Duodenal mucosa (tissue), 2 donors: ENCODE measurements around the gene MZT2A.
"Not testable (repeated sequence)": the region's sequence is repeated elsewhere in the genome, so short reads cannot be mapped to it uniquely, and the experiment has no call there.

Experiments
- H3K27ac ChIP-seq: one replicate; pipeline ENCODE4 v1.7.0; 2013; ENCODE audit warnings: low read depth, low read length
- H3K27me3 ChIP-seq, 2 donors: one replicate each; pipeline ENCODE4 v1.7.0; 2013; ENCODE audit warnings: low read length in 2 of 2, control low read depth in 1 of 2; ENCODE audit not compliant: insufficient read depth in 2 of 2, control insufficient read depth in 1 of 2
- H3K36me3 ChIP-seq, 2 donors: one replicate each; pipeline ENCODE4 v1.7.0; 2013; ENCODE audit warnings: low read length in 2 of 2, control low read depth in 1 of 2; ENCODE audit not compliant: insufficient read depth in 2 of 2, control insufficient read depth in 1 of 2
- H3K4me1 ChIP-seq, 2 donors: one replicate each; pipeline ENCODE4 v1.7.0; 2013; ENCODE audit warnings: low read length in 2 of 2, control low read depth in 1 of 2; ENCODE audit not compliant: insufficient read depth in 2 of 2, control insufficient read depth in 1 of 2
- H3K4me3 ChIP-seq, 2 donors: one replicate each; pipeline ENCODE4 v1.7.0; 2013; ENCODE audit warnings: low read length in 2 of 2, low read depth in 1 of 2
- H3K9ac ChIP-seq, 2 donors: one replicate each; pipeline ENCODE4 v1.7.0; 2013; ENCODE audit warnings: low read length in 2 of 2, low read depth in 1 of 2
- H3K9me3 ChIP-seq, 2 donors: one replicate each; pipeline ENCODE4 v1.7.0; 2013; ENCODE audit warnings: low read length in 2 of 2, control low read depth in 1 of 2; ENCODE audit not compliant: control insufficient read depth in 1 of 2

MZT2A gene

DNA sequence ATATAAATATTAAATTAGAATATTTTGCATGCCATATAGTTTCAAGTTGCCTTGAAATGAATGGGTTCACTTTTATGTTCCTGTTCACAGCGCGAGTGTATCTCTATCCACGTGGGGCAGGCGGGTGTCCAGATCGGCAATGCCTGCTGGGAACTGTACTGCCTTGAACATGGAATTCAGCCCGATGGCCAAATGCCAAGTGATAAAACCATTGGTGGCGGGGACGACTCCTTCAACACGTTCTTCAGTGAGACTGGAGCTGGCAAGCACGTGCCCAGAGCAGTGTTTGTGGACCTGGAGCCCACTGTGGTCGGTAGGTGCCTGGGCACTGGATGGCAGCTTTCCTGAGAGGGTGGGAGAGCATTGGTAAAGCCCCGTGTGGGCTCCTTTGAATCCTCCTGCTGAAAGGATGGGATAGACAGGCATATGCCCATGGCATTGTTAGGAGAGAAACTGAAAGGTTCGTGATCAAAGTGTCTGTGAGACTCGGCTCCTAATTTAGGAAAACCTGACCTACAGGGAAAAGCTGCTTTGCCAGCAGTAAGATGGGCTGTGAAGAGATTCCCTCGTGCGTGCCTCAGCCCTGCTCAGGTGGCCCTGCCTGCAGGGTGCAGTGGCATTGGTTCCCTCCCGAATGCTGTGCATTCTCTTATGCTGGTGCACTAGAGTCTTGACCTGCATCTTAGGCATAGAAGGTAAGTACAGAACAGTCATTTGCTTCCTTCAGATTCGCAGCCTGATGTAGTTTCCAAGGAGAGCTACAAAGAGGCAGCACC, 13.9 kb downstream of the MZT2A start:
- H3K4me1 ChIP-seq, H3K9me3 ChIP-seq, H3K9ac ChIP-seq, H3K36me3 ChIP-seq, H3K27me3 ChIP-seq, H3K4me3 ChIP-seq, H3K27ac ChIP-seq: not testable (repeated sequence)

DNA sequence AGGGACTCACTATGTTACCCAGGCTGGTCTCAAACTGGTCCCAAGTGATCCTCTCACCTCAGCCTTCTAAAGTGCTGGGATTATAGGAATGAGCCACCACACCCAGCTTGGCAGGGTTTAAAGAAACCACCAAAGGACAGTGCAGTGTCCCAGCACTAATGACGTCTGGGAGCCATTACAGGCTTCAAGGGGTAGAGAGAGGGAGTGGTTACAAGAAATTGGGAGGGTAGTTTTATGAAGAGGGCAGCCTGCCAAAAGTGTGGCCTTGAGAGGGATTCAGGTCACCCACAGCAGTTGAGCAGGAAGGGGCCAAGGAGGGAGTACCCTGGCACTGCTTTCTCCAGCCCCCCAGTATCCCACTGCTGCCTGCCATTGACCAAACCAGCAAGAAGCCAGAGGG, 15.0 kb downstream of the MZT2A start:
- H3K4me1 ChIP-seq, H3K36me3 ChIP-seq, H3K4me3 ChIP-seq, H3K9me3 ChIP-seq, H3K9ac ChIP-seq, H3K27me3 ChIP-seq, H3K27ac ChIP-seq: not testable (repeated sequence)

DNA sequence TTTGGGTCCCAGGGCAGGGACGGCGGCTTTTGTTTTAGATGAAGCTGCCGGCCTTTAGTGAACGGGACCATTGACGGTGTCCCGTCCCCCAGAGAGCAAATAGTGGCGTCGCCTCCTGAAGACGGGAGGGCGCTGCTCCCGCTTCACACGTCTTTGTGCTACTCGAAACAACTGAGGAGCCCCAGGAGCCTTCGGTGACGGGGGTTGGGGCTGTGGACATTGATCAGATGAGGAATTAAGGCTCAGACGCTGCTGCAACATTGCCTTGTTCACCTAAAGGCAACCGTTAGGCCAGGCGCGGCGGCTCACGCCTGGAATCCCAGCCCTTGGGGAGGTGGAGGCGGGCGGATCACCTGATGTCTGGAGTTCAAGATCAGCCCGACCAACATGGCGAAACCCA, 15.8 kb downstream of the MZT2A start:
- H3K27me3 ChIP-seq, H3K36me3 ChIP-seq, H3K27ac ChIP-seq, H3K4me3 ChIP-seq, H3K9ac ChIP-seq, H3K9me3 ChIP-seq, H3K4me1 ChIP-seq: not testable (repeated sequence)

- no peaks in the 10 kb centered on the region for H3K27me3 ChIP-seq
- no peaks in the 10 kb centered on the region for H3K36me3 ChIP-seq
- H3K9ac ChIP-seq: no peak within 1 kb of the TSS
- no peak within 1 kb of the TSS for H3K27ac ChIP-seq
- no peaks in the 10 kb centered on the region for H3K9me3 ChIP-seq
- no peaks in the 10 kb centered on the region for H3K4me1 ChIP-seq
- no peak within 1 kb of the TSS for H3K4me3 ChIP-seq
These were observed 16.4 kb downstream of the MZT2A start, which contains the start of gene TUBA3D for GRCh38 chr2:131475831-131476230. Gene TUBA3D (plus strand): TSS chr2:131476119. CDS start chr2:131476200, 81 bp downstream.

DNA sequence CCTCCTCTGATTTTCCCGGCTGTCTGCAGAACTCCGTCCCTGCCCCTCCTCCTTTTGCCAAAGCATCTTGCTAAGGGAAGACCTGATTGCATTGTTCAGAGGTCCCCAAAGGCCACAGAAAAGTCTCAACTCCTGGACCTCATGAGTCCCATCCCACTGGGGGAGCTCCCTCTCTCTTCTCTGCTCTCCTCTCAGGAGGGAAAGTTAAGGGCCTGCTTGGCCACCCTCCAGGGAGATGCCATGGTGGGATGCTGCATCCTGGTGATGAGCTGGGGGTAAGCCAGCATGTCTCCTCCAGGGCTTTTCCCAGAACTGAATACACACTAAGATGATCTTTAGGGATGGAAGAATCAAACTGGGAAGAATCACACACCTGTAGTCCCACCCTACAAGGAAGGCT, 18.9 kb downstream of the MZT2A start:
- not testable (repeated sequence) for H3K9ac ChIP-seq, H3K36me3 ChIP-seq, H3K4me3 ChIP-seq, H3K4me1 ChIP-seq, H3K9me3 ChIP-seq, H3K27ac ChIP-seq, H3K27me3 ChIP-seq

GRCh38 chr2:131471624-131472023, 20.6 kb downstream of the MZT2A start:
- H3K9me3 ChIP-seq, H3K27ac ChIP-seq, H3K36me3 ChIP-seq, H3K9ac ChIP-seq, H3K27me3 ChIP-seq, H3K4me1 ChIP-seq, H3K4me3 ChIP-seq: not testable (repeated sequence)

DNA sequence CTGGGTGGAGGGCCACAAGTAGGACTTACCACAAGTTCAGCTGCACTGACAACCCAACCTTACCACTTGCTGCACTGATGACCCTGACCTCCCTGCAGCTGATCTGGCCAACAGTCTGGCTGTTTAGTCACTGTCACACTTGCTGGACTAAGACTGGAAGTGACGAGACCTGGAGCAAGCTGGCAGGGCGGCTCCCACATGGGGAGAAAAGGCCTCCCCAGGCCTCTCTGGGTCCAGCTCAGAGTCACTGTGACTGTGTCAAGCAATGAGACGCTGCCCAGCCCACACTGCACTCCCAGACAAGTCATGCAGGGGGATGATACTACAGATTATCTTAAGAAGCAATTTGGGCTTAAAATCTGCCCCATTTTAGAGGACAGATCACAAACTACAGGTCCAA, 21.3 kb downstream of the MZT2A start:
- not testable (repeated sequence) for H3K4me3 ChIP-seq, H3K27ac ChIP-seq, H3K27me3 ChIP-seq, H3K9me3 ChIP-seq, H3K9ac ChIP-seq, H3K36me3 ChIP-seq, H3K4me1 ChIP-seq

GRCh38 chr2:131467722-131468121, 24.5 kb downstream of the MZT2A start:
- not testable (repeated sequence) for H3K27ac ChIP-seq, H3K9ac ChIP-seq, H3K27me3 ChIP-seq, H3K36me3 ChIP-seq, H3K9me3 ChIP-seq, H3K4me3 ChIP-seq, H3K4me1 ChIP-seq

- not testable (repeated sequence) for H3K9me3 ChIP-seq, H3K4me3 ChIP-seq, H3K9ac ChIP-seq, H3K27me3 ChIP-seq, H3K4me1 ChIP-seq, H3K27ac ChIP-seq, H3K36me3 ChIP-seq
These were observed 37.3 kb downstream of the MZT2A start for GRCh38 chr2:131454914-131455313.

GRCh38 chr2:131451265-131451949, 40.8 kb downstream of the MZT2A start:
- H3K9me3 ChIP-seq, H3K27me3 ChIP-seq, H3K4me1 ChIP-seq, H3K36me3 ChIP-seq, H3K27ac ChIP-seq, H3K9ac ChIP-seq, H3K4me3 ChIP-seq: not testable (repeated sequence)
